Astrocyte of the cerebellum (primary cell): Measurements from ENCODE around the gene TAOK3.
"Not testable (repeated sequence)": the region's sequence is repeated elsewhere in the genome, so short reads cannot be mapped to it uniquely, and the experiment has no call there.

Source experiments
- DNase-seq: peaks from one replicate; pipeline ENCODE4 v3.0.0-alpha.2; 2011; ENCODE audit warnings: low read depth
- H3K4me3 ChIP-seq: 2 replicates; pipeline ENCODE4 v1.5.1; 2011; ENCODE audit warnings: mild to moderate bottlenecking, low read depth, low read length, moderate library complexity
- CTCF ChIP-seq: IDR thresholded peaks from 2 replicates; pipeline ENCODE4 v1.5.1; 2012; ENCODE audit warnings: low read length, low read depth, moderate library complexity, mild to moderate bottlenecking; ENCODE audit errors: missing control alignments
- in situ Hi-C: cut with HindIII; loops from 2 replicates; pipeline ENCODE4 v1.10.0; 2017; ENCODE audit warnings: low sequenced_read_pairs

The TAOK3 gene

GRCh38 chr12:118311666-118312065 lies 61.0 kb downstream of the TAOK3 start:
- DNase-seq, result peak; percentile 61
- H3K4me3 ChIP-seq, result no peak overlapping the region
- no peak for TF ChIP-seq CTCF
- in situ Hi-C loops, result no loop called here

GRCh38 chr12:118310320-118310719 lies 62.4 kb downstream of the TAOK3 start:
- in situ Hi-C loops, result no loop called here
- DNase-seq, result no peak
- H3K4me3 ChIP-seq, result no peak overlapping the region
- no peak for TF ChIP-seq CTCF

GRCh38 chr12:118308006-118308405 lies 64.7 kb downstream of the TAOK3 start:
- DNase-seq, in situ Hi-C loops: not testable (repeated sequence)

GRCh38 chr12:118307069-118307954 lies 65.4 kb downstream of the TAOK3 start:
- peak overlapping the region; percentile 29 for H3K4me3 ChIP-seq

More at GRCh38 chr12:118308006-118308405, 64.7 kb downstream of the TAOK3 start:
- H3K4me3 ChIP-seq, result not testable (repeated sequence)

GRCh38 chr12:118304093-118304492 lies 68.6 kb downstream of the TAOK3 start:
- no peak for TF ChIP-seq CTCF
- no peak for DNase-seq

More at GRCh38 chr12:118307069-118307954, 65.4 kb downstream of the TAOK3 start:
- TF ChIP-seq CTCF, result no peak
- in situ Hi-C loops, result no loop called here
- peak; percentile 79 for DNase-seq

GRCh38 chr12:118302053-118302452 lies 70.7 kb downstream of the TAOK3 start:
- in situ Hi-C loops, result no loop called here
- TF ChIP-seq CTCF, result no peak
- H3K4me3 ChIP-seq, result no peak overlapping the region
- no peak for DNase-seq

More at GRCh38 chr12:118304093-118304492, 68.6 kb downstream of the TAOK3 start:
- no peak overlapping the region for H3K4me3 ChIP-seq
- in situ Hi-C loops, result no loop called here

GRCh38 chr12:118299791-118300460 lies 72.8 kb downstream of the TAOK3 start:
- peak; percentile 24 for TF ChIP-seq CTCF
- in situ Hi-C loops, result no loop called here
- no peak overlapping the region for H3K4me3 ChIP-seq
- no peak for DNase-seq
